Measurements from ENCODE around the gene ITPR3. TPM values are rescaled to one million over a fixed set of nuclear protein-coding genes. Genes with fewer than 3 reads are reported as not detected.

ITPR3 gene
- total and polyA plus RNA-seq, 2 of the 13 experiments (the other 11 are each of a cell fraction or from before 2014, with no cell fraction given), result 3.8 to 21.4 TPM

DNA sequence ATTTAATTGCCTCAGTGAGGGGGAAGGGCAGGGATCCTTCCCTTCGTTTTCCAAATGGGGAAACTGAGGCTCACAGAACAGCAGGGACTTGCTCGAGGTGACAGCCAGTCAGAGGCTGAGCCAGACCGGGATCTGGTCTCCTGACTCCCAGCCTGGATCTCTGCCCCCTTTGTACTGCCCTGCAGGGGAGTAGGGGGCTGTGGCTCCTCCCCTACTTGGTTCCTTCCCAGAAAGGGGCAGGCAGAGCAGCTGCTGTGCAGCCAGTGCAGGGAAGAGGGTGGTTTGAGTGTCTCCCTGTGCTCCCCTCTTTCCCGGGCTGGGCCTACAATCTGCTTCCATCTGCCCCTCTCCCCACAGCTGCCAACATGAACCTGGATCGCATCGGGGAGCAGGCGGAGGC lies 52.7 kb downstream of the ITPR3 start:
- H2AFZ ChIP-seq (ENCODE audit: low read length), result no peak overlapping the region
- peaks cover 2 to 4% of the 10 kb centered on the region in 2 experiments; a peak in 3 of 5 replicates for H3K36me3 ChIP-seq (replicated peaks in 1 of 2; ENCODE audit: control insufficient read depth in 1 of 2, insufficient read depth in 2 of 2, low read length in 2 of 2)
- intact Hi-C loops (cut with micrococcal nuclease; ENCODE audit: unreplicated experiment), result loop anchor here (1.0 kb wide), 1 partner anchor 89 kb away; no protein-coding TSS in a partner anchor
- no peaks in the 10 kb centered on the region for H3K79me2 ChIP-seq (ENCODE audit: insufficient read depth, low read length)
- WGBS (ENCODE audit: low lambda C conversion rate), result 70% methylated on average over 7 of the region's 7 CpGs
- no peak overlapping the region for H3K9ac ChIP-seq (ENCODE audit: insufficient read depth, low read depth, low read length)
- DNase-seq (ENCODE audit: low spot score), result no peak
- no peak overlapping the region for H3K27ac ChIP-seq (ENCODE audit: extremely low read length, insufficient read depth, low read length)
- no peaks in the 10 kb centered on the region for H3K4me1 ChIP-seq (ENCODE audit: insufficient read depth, low read length)
- no peak overlapping the region for H3K4me2 ChIP-seq (ENCODE audit: low read depth, low read length)
- H3K4me3 ChIP-seq (replicated peaks in 1 of 3; ENCODE audit: insufficient read depth in 1 of 3, low read depth in 2 of 3, low read length in 3 of 3), result no peak overlapping the region
- in situ Hi-C loops (cut with HindIII; ENCODE audit: extremely low pct_ligation_motif_present, low pct_unique_long_range_greater_than_20kb), result loop anchor here (5.0 kb wide), 1 partner anchor 87 kb away; no protein-coding TSS in a partner anchor
- TF ChIP-seq NPAS2 (CRISPR knock-in tag; IDR thresholded peaks at IDR 0.05; ENCODE audit: borderline replicate concordance) (no peak), HOXA9 (CRISPR knock-in tag; IDR thresholded peaks at IDR 0.05; ENCODE audit: borderline replicate concordance) (no peak), KAT7 (CRISPR knock-in tag; IDR thresholded peaks at IDR 0.05; ENCODE audit: borderline replicate concordance) (no peak), SOX6 (IDR thresholded peaks at IDR 0.05) (no peak), SOX6 (CRISPR knock-in tag; IDR thresholded peaks at IDR 0.05) (no peak)
- TF ChIP-seq, protein P1, sequence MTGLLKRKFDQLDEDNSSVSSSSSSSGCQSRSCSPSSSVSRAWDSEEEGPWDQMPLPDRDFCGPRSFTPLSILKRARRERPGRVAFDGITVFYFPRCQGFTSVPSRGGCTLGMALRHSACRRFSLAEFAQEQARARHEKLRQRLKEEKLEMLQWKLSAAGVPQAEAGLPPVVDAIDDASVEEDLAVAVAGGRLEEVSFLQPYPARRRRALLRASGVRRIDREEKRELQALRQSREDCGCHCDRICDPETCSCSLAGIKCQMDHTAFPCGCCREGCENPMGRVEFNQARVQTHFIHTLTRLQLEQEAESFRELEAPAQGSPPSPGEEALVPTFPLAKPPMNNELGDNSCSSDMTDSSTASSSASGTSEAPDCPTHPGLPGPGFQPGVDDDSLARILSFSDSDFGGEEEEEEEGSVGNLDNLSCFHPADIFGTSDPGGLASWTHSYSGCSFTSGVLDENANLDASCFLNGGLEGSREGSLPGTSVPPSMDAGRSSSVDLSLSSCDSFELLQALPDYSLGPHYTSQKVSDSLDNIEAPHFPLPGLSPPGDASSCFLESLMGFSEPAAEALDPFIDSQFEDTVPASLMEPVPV (CRISPR knock-in tag; IDR thresholded peaks at IDR 0.05), result no peak
- TF ChIP-seq, protein P2, sequence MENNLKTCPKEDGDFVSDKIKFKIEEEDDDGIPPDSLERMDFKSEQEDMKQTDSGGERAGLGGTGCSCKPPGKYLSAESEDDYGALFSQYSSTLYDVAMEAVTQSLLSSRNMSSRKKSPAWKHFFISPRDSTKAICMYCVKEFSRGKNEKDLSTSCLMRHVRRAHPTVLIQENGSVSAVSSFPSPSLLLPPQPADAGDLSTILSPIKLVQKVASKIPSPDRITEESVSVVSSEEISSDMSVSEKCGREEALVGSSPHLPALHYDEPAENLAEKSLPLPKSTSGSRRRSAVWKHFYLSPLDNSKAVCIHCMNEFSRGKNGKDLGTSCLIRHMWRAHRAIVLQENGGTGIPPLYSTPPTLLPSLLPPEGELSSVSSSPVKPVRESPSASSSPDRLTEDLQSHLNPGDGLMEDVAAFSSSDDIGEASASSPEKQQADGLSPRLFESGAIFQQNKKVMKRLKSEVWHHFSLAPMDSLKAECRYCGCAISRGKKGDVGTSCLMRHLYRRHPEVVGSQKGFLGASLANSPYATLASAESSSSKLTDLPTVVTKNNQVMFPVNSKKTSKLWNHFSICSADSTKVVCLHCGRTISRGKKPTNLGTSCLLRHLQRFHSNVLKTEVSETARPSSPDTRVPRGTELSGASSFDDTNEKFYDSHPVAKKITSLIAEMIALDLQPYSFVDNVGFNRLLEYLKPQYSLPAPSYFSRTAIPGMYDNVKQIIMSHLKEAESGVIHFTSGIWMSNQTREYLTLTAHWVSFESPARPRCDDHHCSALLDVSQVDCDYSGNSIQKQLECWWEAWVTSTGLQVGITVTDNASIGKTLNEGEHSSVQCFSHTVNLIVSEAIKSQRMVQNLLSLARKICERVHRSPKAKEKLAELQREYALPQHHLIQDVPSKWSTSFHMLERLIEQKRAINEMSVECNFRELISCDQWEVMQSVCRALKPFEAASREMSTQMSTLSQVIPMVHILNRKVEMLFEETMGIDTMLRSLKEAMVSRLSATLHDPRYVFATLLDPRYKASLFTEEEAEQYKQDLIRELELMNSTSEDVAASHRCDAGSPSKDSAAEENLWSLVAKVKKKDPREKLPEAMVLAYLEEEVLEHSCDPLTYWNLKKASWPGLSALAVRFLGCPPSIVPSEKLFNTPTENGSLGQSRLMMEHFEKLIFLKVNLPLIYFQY (CRISPR knock-in tag; IDR thresholded peaks at IDR 0.05; ENCODE audit: borderline replicate concordance), result no peak
- no peak for FAIRE-seq
- H4K20me1 ChIP-seq (ENCODE audit: insufficient read depth, low read length), result no peaks in the 10 kb centered on the region
- no peaks in the 10 kb centered on the region for H3K27me3 ChIP-seq (ENCODE audit: control insufficient read depth in 1 of 2, insufficient read depth in 2 of 2, low read length in 2 of 2)
- no peaks in the 10 kb centered on the region for H3K9me3 ChIP-seq (ENCODE audit: low read length)
- ChIA-PET POLR2A (no interaction called here), CTCF (ENCODE audit: low intra/inter-chr PET ratio, low total read pairs) (interaction anchor here (2.2 to 2.3 kb wide), 2 partner anchors 84 to 88 kb away, joined by 20 to 23 read pairs; no protein-coding TSS in a partner anchor)
- no TSS peak for BruUV-seq (replicated peaks)
- no peak for ATAC-seq

Measured in HepG2 (cell line).